Hepatic stellate cell (primary cell): ENCODE results near the gene CARMIL1.

Experiments
- DNase-seq: peaks from one replicate; pipeline ENCODE4 v3.0.0; 2011; ENCODE audit warnings: low spot score

The CARMIL1 gene

DNA sequence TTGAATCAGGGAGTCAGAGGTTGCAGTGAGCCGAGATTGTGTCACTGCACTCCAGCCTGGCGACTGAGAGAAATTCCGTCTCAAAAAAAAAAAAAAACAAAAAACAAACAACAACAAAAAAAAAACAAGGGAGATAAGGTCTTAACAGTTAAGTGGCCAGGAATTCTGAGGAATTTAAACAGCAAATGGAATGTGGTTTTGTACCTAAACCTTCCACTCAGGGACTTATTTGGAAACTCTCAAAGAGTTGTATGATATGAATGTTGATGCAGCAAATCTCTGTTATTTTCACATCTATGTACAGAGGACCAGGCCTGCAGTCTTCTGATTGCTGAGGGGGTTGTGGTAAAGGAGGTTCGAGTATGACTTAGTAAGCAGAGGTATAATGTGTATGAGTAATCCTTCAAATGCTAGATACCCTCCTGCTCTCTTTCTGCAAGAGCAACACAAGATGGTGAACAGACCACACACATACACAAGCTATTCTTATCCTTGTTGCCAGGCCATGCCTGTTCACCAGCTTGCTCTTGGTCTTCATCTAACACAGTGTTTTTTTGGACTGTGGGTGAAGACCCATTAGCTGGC is 197.9 kb downstream of the CARMIL1 start:
- peak; percentile 22 for DNase-seq

GRCh38 chr6:25478973-25479372 is 199.8 kb downstream of the CARMIL1 start:
- no peak for DNase-seq

GRCh38 chr6:25481267-25481666 is 202.1 kb downstream of the CARMIL1 start:
- DNase-seq, result no peak

DNA sequence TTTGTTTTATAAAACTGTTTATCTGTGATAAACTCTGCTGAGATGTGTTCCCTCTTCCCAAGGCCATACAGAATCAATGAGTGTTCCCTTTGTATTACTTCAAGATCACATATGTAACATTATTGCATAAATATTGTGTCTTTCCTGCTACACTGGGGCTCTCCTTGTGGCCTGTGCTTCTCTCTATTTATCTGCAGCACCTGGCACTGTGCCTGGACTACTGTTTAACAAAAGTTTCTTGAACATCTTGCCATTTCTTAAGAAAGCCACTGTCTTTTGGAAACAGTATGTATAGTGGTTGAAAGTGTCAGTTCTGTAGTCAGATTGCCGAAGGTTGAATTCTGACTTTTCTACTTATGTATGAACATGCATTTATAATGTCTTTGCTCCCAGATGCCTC is 203.8 kb downstream of the CARMIL1 start:
- DNase-seq, result no peak

DNA sequence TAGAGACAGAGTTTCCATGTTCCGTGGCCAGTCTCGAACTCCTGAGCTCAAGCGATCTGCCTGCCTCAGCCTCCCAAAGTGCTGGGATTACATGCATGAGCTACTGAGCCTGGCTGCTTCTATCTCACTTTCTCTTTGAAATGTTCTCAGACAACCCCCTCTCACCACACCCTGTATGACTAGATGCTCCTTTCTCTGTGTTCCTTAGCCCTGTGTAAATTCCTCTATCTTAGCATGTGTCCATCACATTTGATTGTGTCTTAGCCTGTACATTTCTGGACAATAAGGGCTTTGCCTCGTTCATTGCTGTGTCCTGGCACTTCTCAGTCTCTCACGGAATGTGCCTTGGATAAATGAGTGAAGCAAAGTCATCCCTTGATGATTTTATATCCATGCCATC is 204.8 kb downstream of the CARMIL1 start:
- DNase-seq, result no peak

DNA sequence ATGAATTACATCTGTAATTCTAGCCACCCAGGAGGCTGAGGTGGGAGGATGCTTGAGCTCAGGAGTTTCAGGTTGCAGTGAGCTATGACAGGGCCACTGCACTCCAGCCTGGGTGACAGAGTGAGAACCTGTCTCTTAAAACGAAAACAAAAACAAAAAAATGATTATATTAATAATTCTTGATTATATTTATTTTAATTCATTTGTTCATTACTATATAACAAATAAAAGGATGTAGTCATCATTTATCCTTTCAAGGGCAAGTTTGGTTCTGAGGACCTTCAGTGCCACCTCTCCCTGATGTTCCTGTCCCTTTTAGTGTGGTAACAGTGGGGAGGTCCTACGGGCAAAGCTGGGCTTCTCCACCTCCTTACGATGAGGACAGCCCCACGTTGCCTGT is 205.7 kb downstream of the CARMIL1 start:
- DNase-seq, result no peak

DNA sequence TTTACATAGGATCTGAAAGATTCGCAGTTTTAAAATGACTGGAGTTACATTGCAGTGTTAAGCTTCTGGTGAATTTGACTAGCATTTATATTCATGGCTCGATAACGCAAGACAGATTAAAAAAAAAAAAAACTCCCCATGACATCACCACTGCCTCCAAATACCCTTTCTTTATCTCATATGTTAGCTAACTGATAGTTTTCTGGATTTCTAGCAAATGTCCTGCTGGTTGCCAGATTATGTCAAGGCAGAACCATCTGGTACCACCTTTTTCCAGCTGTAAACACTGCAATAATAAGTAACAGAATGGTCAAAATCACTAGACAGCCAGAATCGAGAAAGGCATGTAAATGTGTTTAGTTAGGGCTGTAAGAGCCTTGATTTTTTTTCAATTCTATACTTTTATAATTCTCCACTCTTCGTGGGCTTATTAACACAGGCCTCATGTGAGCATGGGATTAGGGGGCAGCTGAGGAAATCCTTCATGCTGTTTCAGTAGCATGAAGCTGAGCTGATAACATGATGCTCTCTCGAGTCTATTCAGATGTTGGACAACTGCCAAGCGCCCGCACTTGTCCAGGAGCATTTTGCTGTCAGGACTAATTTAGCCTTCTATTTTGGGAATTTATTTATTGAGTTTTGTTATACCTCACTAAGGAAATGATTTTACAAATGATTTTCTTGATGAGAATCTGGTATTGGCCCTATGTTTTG is 206.8 kb downstream of the CARMIL1 start:
- no peak for DNase-seq

DNA sequence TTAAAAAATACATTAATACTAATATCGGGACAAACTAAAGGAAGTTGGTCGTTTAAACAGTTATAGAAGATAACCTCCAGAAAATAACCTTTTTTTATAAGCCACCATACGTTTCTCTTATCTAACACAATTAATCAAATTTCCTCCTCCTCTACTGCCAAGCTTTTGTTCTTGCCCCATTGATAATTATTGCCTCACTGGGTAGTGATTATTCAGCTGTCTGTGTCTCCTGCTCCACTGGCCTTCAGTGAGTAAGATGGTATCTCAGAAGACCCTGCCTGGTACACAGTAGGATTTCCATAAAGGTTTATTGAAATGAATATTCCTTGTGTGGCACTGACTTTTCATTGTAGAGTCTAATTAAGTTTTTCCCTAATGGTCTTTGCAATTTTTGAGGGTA is 207.4 kb downstream of the CARMIL1 start:
- no peak for DNase-seq

DNA sequence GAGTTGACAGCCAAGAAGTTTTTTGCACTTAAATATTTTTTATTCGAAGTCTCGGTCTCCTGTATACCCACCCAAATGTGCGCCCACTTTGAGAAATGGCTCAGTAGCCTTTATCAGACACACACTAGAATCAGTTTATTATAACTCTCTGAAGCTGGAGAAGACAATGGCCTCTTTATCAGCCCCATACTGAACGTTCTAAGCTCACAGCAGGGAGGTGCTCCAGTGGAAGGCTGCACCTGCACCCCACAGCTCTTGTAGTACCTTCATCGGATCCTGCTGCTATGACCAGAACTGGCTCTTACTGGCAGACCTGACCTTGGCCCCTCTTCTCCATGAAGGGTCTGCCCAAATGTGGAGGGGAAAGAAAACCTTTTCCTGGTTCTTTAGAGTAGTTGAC is 207.8 kb downstream of the CARMIL1 start:
- DNase-seq, result no peak

DNA sequence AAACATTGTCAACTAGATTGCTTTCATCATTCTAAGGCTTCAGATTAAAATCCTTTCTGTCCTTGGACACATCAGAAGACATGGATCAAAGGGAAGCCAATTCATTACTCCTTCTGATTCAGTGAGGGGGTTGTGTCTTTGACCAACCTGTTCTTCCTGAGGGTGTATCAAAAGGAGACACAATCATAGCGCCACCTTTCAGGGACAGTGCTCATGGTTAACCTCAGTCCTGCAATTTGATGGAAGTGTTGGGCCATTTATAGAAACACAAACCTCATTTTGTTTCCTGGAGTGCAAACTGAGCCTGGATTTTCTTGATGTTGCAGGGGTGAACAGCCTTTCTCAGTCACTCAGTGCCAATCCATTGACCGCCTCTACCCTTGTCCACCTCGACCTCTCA is 209.0 kb downstream of the CARMIL1 start:
- no peak for DNase-seq

- DNase-seq, result no peak
Observed at GRCh38 chr6:25489399-25489798, 210.2 kb downstream of the CARMIL1 start.

- peak; percentile 50 for DNase-seq
Observed at GRCh38 chr6:25490018-25490801, 211.0 kb downstream of the CARMIL1 start.

DNA sequence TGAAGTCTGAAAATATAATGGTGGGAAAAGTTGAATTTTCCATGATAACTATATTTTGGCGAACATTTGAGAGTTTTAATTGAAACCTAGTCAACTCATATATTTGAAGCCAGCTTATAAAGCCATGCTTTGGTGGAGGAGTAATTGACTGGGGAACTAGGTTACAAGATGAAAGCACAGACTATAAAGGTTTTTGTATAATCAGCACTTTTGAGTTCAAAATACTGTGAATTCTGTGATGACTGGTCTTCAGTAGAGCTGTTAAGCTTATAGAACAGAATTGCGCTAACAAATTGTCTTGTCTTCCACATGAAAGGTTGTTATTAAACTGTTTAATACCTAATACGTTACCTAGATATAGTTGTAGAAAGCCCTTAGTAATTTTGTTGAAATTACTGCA is 213.8 kb downstream of the CARMIL1 start:
- no peak for DNase-seq

DNA sequence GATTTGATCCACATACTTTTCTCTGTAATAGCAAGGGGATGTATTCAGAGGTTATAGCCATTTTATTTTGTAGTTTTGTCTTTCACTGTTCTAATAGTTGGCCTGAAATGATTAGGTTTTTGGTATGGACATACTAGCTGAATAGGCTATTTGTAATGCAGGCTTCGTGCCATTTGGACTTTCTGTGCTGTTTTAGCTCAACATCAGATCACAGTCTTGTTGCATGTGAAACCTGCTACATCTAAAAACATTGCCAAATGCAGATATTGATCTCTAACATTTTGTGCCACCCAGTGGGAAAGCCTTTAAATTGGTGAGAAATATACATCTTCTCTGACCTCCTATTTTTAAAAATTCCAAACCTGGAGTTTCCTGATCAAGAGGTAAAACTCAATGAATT is 215.3 kb downstream of the CARMIL1 start:
- no peak for DNase-seq

GRCh38 chr6:25497383-25498040 is 218.3 kb downstream of the CARMIL1 start:
- no peak for DNase-seq

DNA sequence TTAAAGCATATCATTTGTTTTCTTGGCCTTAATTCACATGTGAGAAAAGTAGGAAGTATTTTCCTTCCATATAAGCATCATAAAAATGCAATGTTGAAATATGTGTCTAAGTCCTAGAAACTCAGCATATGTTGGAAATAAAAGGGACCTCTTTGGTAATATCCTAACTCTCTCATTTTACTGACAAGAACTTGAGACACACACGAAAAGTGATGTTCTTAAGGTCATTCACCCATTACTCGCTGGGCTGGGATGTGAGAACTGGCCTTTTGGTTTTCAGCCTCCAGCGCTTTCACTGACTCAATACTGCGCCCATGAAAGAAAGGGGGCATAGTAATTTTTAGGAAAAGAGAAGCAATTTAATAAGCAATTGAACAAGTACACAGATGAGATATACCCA is 219.3 kb downstream of the CARMIL1 start:
- no peak for DNase-seq

- no peak for DNase-seq
Observed at GRCh38 chr6:25499615-25500235, 220.6 kb downstream of the CARMIL1 start.

- no peak for DNase-seq
Observed at GRCh38 chr6:25503686-25504085, 224.5 kb downstream of the CARMIL1 start.

GRCh38 chr6:25504661-25505060 is 225.5 kb downstream of the CARMIL1 start:
- no peak for DNase-seq

GRCh38 chr6:25506020-25506419 is 226.8 kb downstream of the CARMIL1 start:
- DNase-seq, result no peak

DNA sequence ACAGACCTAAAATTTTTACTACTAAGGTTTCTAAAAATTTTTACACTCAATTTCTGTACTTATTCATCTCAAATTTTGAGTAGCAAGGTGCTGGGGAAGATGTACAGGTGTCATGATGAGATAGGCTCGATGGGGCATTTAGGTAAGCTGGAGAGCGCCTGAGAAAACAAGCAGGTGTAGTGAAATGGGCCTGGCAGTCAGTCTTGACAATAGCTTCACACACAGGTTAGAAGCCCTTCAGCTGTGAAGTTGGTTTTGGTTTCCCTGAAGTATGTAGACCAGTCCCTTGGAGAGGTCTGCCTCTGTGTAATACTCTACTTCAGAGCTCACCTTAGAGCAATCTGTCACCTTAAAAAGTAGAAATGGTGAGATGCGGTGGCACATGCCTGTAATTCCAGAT is 228.9 kb downstream of the CARMIL1 start:
- DNase-seq, result no peak

- DNase-seq, result peak; percentile 2
Observed at GRCh38 chr6:25511376-25511775, 232.2 kb downstream of the CARMIL1 start.
